HS-5 (cell line): ENCODE measurements around the gene N4BP2L2.

ENCODE experiments used
- DNase-seq: peaks from one replicate; pipeline ENCODE4 v3.0.0-alpha.2; 2012; ENCODE audit warnings: low read depth

N4BP2L2 gene

DNA sequence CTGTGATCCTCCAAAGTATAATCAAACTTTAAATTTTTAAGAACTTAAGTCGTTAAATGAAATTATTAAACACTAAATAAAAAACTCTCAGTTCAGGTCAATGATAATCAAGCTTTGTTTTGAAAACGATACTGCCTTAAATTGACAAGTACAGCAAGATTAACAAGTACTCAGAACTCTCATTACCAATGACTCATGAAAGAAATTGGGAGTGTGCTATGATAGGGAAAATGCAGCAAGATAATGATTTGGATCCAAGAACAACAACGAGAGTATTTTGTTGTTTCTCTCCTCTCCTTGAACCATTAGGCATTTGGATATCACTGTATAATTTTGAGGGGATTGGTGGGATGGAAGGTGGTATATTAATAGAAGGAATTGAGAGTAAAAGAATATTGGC lies 10.2 kb downstream of the N4BP2L2 start:
- no peak for DNase-seq

DNA sequence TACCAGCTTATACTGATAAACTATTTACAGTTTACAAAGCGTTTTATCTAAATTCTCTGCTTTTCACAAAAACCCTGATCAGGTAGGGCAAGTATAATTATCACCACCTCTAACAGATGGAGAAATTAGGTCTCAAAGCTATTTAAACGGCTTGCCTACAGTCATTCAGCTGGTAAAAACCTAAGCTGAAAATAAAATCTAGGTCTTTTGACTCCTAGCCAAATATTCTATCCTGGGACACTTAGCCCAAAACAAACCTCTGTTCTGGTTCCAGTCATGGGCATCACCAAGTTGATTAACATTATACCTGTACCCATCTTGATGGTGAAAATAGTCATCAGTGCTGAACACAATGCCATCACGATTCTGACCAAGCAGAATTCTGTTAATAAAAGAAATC lies 11.4 kb downstream of the N4BP2L2 start:
- no peak for DNase-seq

DNA sequence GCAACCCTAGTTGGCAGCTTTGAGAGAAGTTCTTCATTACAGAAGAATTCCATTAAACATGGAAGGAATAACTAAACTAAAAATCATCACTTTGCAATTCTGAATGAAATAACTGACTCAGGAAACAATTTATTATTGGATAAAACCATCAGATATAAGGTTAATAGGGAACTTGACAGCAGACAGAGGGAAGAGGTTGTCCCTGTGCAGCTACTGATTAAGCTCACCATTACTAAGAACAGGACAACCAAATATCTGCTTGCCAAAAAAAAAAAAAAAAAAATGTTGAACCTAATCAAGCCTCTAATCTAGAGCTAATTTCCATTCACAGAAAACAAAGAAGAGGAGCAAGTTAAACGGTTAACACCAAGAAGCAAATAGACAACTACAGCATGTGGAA lies 12.8 kb downstream of the N4BP2L2 start:
- no peak for DNase-seq

DNA sequence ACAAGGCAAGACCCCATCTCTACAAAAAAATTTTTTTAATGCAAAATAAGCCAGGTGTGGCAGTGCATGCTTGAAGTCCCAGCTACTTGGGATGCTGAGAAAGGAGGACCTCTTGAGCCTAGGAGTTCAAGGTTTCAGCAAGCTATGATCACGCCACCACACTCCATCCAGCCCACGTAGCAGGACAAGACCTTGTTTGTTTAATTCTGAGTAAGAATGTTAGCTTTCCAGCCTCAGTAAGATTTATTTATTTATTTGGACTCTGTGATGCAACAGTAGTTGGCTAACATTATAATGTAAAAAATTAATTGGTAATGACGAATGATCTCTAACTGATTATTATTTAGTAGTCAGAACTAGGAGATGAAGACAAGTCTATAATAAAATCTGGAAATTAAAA lies 23.3 kb downstream of the N4BP2L2 start:
- DNase-seq: no peak

DNA sequence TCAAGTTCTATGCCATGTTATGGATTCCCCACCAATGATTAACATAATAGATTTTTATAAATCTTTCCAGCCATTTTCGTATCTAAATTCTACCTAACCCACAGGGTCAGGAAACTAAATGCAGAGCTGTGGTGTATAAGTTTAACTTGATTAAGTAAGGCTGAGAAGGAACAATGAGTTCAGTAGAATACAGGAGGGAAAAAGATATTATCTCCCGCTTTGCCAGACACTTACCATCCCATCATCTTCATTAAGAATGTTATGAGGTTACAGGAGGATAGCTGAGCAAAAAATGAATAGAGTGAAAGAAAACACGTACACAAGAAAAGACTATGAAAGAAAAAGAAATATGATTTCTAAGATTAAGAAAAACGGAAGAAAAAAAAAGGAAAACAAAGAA lies 27.1 kb downstream of the N4BP2L2 start:
- DNase-seq: no peak

DNA sequence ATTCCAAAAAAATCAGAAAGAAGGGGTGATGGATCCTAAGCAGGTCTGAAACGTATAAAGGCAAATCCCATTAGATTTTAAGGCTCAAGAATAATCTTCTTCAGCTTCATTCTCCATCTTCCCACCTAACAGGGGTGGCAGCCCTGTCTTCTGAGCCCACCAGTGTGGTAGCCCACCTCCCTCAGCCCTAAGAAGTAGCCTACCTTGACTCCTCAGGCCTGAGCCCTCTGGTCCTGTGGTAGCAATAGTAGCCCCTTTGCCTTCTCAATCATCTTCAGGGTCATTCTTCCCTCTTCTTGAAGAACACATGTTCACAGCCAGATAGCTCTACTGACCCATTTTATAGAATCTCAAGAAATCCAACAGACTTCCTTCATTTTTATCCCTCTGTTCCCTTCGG lies 33.7 kb downstream of the N4BP2L2 start:
- DNase-seq: no peak

DNA sequence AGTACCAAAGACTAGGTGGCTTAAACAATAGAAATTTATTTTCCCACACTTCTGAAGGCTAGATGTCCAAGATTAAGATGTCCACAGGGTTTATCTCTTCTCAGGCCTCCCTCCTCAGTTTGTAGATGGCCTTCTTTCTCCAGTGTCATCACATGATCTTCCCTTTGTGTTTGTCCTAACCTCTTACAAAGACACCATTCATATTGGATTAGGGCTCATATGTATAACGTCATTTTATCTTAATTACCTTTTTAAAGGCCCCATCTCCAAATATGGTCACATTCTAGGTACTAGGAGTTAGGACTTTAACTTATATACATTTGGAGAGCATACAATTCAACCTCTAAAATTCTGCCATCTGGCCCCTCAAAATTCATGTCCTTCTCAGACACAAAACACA lies 34.3 kb downstream of the N4BP2L2 start:
- DNase-seq: no peak

DNA sequence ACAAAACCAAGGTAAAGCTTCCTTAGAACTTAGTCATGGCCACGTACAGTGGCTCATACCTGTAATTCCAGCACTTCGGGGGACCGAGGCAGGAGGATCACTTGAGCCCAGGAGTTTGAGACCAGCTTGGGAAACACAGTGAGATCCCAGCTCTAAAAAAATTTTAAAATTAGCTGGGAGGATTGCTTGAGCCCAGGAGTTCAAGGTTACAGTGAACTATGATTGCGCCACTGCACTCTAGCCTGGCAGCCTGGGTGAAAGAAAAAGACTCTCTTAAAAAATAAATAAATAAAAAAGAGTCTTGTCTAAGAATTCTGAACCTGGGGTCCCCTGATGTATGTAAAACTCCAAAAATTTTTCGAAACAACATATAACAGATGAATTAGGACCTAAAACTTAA lies 34.9 kb downstream of the N4BP2L2 start:
- DNase-seq: no peak

DNA sequence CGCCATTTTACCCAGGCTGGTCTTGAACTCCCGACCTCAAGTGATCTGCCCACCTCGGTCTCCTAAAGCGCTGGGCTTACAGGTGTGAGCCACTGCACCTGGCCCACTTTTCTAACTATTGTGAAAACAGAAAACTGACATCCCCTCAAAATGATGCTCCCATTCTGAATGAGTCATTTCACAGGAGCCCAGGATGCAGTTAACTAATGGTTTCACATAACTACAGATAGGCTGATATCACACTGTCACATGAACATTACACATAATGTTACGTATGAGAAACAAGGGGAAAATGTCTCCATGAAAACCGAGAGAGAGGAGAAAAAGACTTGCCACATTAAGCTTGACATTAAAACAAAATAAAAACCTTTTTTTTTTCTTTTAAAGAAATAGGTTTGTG lies 37.5 kb downstream of the N4BP2L2 start:
- DNase-seq: no peak

DNA sequence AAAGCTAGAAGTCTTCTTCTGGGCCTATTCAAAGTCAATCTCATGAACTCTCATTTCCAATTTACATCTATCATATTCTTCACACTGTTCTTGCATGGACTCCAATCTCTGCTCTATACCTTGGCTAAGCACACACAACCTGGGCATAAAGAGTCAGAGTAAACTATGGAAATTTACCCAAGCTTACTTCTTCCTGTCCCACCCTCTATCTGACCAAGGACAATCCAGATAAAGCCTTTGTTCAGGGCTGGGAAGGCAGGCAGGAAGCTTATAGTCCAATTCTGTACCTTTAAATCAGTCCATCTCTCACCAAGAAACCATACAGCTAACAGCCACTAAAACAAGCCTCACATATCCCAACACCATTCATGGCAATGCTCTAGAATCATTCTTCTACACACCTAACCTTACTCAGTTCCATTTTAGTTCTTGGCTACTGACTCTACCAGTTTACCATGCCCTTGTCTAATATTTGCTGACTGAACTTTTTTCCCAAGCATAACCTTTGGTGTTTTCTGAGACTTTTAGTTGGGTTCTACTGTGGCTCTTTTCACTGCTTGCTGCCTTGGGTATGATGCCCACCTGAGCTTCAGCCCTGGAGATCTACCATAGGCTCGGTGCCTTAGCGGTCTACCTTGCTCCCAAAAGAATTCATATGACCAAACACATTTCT lies 38.9 kb downstream of the N4BP2L2 start:
- no peak for DNase-seq

DNA sequence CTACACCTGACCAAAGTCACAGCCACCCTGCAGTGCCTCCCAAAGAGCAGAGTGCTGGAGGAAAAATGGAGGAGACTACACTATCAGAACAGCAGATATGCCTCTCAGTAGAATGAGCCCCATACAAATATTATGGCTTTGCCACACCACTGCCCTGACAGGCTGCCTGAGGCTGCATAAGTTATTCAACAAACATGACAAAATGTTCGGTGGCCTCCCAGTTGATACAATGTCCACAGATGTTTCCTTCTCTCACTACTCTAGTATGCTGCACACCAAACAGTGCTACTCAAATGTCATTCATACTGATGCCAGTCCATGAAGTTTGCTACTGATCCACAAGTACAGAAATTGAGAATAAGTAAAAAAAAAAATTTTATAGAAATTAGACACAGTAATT lies 41.0 kb downstream of the N4BP2L2 start:
- no peak for DNase-seq

DNA sequence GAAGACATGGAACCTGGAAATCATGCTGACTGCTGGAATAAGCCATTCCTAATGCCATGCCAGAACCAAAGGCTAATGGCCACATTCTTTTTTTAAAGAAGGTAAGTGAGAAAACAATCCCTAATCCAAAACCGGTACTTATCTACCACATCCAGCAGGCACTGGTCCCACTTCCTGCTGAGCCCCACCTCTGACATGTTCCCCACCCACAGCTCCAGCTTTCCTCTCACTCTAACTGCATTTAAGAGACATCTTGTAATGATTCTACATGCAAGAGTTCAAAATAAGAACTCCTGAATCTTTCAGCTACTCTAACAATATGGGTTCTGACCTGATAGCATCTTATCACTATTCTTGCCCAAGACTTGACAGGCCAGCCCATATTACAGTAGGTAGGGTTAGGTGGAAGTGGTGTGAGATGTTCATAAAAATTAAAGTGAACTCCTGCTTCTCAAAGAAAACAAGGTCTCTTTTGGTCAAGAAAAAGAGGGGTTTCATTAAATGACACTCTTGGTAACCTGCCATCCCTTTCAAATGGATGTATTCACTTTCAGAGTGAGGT lies 41.9 kb downstream of the N4BP2L2 start:
- DNase-seq: no peak

DNA sequence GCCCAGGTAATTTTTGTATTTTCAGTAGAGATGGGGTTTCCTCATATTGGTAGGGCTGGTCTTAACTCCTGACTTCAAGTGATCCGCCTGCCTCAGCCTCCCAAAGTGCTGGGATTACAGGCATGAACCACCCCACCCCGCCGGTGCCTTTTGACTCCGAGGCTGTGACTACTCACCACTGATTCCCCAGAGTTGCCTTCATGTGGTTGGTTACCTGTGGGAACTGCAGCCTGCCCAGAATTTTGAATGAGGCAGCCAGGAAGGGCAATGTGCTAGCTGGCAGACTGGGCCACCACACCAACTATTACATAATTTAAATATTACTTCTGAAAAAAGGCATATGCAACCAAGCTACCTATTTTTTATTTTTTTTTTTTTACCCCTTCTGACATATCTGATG lies 42.8 kb downstream of the N4BP2L2 start:
- DNase-seq: no peak

DNA sequence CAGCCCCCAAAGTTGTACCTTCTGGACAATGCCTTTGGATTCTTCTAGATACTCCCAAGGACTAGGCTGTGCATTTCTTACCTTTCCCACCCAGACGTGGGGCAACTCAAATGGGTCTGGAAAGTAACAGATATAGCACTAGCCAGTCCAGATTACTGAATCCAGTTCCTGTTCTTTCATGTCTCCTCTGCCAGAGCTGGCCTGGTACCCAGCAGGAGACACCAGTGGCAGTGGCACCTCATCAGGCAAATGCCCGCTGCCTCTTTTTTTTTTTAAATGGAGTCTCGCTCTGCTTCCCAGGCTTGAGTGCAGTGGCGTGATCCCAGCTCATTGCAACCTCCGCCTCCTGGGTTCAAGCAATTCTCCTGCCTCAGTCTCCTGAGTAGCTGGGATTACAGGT lies 43.2 kb downstream of the N4BP2L2 start:
- DNase-seq: no peak

DNA sequence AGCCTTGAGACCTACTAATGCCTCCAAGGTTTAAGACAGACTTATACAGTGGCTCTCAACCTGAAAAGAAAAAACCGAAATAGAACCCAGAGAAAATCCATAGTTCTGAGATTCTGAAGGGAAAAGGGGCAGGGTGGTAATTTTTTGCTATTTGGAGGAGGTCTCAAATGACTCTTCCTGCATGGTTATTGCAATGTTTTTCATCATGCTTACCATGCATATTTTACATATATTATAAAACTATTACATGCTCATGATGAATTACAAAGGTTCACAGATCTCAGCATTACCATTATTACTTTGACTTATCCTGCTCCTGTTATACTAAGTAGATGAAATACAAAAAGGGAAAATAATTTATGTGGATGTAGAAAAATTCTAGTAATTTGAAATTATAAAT lies 47.6 kb downstream of the N4BP2L2 start:
- DNase-seq: no peak

DNA sequence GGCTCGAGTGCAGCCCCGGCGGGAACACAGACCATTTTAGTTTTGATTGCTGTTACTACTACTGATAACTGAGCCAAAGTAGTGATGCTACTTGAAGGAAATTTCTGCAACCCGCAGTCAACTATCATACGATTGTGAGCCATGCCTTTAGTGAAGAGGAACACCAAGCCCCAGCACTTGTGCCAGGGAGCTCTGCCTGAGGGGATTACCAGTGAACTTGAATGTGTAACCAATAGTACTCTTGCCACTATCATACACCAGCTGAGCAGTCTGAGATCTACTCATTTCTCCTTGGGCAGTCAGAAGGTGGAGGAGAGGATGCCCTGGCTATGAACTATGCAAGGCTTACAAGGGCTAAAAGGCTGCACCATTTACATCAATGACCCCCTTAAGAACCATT lies 61.7 kb downstream of the N4BP2L2 start:
- DNase-seq: no peak

DNA sequence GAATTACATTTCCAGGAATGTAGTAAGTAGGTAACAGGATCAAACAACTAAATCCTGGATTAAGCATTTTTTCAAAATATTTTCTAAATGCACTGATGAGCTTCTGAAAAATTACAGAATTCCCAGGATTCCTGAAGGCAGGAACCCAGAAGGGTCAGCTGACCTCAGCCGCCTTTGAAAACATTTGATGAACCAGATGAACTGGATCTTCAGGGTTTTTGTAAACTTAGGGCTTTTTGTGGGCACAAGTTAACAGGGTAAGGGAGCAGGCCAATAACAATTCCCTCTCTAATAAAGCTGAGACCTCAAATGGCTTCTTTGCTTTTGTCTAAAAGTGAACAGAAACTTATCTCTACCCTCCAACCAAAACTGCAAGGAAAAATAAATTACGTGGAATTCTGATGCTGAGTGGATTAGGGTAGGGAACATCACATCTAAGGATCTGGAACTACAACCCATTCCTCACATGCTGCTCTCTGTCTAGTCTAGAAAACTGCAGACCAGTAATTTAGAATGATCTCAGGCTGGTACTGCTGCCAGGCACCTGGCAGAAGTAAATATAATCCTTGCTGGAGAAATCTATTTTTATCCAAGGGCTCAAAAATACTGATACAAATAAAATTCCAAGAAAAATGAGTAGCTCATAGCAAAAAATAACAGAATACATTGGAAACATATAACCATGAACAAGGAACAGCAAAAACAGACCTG lies 62.4 kb downstream of the N4BP2L2 start:
- DNase-seq: no peak

DNA sequence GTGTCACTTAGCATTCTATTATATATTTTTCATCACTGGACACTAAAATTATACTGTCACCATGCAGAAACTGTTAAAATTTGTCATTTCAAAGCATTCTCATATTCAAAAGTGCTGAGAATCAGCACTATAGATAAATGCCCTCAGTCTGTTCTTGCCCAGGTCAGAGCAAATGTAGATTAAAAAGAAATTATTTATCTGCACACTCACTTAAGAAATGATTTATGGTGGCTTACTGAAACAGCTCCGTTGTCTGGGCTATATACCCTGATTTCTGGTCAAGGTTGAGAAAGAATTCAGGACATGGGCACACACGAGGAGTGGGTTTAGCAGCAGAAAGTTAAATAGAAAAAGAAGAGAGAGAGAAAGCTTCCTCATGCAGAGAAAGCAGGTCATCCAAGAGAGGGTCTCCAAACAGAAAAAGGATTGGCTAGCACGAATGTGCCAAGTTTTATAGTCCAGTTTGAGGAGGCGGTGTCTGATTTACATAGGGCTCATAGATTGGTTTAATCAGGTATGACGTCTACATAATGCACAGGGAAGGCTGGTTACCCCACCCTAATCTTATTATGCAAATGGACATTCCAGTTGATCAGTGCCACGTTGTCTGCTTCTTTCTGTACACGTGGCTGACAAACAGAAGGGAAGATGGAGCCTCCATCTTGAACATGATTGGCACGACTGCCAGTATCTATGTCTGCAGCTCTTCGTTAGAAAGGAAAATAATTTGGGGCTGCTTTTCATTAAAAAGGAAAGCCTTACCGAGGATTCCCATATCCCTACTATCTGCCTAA lies 63.4 kb downstream of the N4BP2L2 start:
- no peak for DNase-seq

DNA sequence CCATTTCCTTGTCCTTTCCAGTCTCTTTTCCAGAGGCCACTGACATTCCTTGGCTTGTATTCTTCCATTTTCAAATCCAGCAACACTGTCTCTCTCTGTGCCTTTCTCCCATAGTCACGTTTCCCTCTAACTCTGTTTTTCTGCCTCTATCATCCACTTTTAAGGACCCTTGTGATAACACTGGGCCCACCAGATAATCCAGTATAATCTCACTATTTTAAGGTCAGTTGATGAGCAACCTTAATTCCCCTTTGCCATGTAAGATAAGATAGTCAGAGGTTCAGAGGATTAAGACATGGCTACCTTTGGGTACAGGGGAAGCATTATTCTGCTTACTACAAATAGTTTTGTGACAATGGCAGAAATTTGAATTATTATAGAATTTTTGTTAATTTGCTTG lies 64.9 kb downstream of the N4BP2L2 start:
- no peak for DNase-seq

DNA sequence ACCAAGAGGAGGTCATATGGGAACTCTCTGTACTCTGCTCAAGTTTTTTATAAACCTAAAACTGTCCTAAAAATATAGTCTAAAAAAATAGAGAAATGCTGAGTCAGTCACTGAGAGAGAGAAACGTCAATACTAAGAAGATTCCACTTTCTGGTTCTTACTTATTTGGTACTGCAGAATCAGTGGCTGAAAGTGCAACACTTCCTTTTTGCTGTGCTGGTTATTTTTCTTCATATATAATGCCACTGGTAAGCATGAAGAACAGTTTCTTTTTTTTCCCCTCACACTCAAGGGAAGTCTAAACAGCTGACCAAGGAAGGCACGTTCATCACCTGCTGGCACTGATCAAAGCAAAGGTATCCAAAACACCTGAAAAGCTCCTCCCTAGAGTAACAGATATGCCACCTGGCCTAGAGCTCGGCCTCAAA lies 66.4 kb downstream of the N4BP2L2 start:
- DNase-seq: no peak

DNA sequence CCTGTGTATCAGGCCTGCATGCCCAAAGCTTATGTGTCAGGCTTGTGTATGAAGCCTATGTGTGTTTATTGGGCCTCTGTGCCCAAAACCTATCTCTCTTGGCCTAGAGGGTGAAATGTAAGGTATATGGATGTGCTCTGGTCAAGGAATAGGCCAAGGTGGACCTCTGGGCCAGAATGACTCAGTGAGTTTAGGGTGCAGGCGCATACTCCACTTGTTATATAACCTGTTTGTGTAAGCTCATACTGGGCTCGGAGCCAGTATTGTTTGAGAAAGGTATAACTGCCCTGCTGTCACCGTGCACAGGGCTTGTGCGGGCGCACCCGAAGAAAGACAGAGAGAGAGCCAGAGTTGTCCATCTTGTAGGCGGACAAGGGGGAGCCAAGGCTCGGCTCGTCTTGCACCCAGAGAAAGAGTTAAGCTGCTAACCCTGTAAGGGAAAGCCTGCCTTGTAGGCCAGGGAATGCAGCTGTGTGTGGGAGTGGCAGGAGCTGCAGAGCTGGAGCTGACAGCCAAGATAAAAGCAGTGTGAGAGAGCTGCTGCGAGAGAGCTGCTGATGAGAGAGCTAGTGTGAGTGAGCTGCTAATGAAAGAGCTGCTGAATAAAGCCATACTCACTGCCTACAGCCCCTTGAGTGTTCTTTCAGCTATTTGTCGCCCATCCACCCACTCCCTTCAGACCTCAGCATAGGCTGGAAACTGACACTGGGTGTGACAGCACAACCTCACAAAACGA lies 67.2 kb downstream of the N4BP2L2 start:
- no peak for DNase-seq

DNA sequence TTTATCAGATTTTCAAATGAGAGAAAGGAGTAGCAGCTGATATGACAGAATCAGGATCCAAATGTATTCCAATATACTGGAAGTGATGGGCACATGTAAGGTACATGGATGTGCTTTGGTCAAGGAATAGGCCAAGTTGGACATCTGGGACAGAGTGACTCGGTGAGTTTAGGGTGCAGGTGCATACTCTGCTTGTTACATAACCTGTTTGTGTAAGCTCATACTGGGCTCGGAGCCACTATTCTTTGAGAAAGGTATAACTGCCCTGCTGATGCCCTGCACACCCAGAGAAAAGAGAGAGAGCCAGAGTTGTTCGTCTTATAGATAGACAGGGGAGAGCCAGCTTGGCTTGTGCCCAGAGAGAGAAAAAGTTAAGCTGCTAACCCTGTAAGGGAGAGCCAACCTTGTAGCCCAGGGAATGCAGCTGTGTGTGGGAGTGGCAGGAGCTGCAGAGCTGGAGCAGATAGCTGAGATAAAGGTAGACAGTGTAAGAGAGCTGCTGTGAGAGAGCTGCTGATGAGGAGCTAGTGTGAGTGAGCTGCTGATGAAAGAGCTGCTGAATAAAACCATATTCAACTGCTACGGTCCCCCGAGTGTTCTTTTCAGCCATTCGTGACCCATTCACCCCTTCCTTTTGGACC lies 70.0 kb downstream of the N4BP2L2 start:
- DNase-seq: no peak
